DOHH2 (cell line): ENCODE results near the gene CFAP251.
"Not testable (repeated sequence)": the region's sequence is repeated elsewhere in the genome, so short reads cannot be mapped to it uniquely, and the experiment has no call there.

ENCODE experiments used
- H3F3A ChIP-seq: fragments of 200-600 bp; sonication (generic), shearing (Covaris generic); 2 replicates; pipeline ENCODE4 v1.6.0; 2016; ENCODE audit warnings: antibody characterized with exemption, mild to moderate bottlenecking; ENCODE audit not compliant: control insufficient read depth, insufficient read depth
- H3K27ac ChIP-seq: fragments of 200-600 bp; sonication (generic); 2 replicates; pipeline ENCODE4 v1.5.1; 2014; ENCODE audit warnings: low read depth, mild to moderate bottlenecking, low read length, moderate library complexity
- H3K27me3 ChIP-seq: fragments of 200-600 bp; sonication (generic); 2 replicates; pipeline ENCODE4 v1.6.1; 2014; ENCODE audit warnings: mild to moderate bottlenecking, low read length, mixed read lengths; ENCODE audit not compliant: control insufficient read depth
- H3K36me3 ChIP-seq: fragments of 200-600 bp; sonication (generic); 2 replicates; pipeline ENCODE4 v1.6.1; 2014; ENCODE audit warnings: mild to moderate bottlenecking, low read length, moderate library complexity, mixed read lengths; ENCODE audit not compliant: control insufficient read depth
- H3K4me1 ChIP-seq: fragments of 200-600 bp; sonication (generic); 2 replicates; pipeline ENCODE4 v1.6.1; 2014; ENCODE audit warnings: mild to moderate bottlenecking, low read length, mixed read lengths; ENCODE audit not compliant: control insufficient read depth
- H3K4me2 ChIP-seq: fragments of 200-600 bp; sonication (generic); 2 replicates; pipeline ENCODE4 v1.6.0; 2014; ENCODE audit warnings: mild to moderate bottlenecking, low read length, moderate library complexity
- H3K4me3 ChIP-seq: fragments of 200-600 bp; sonication (generic); 2 replicates; pipeline ENCODE4 v1.5.1; 2014; ENCODE audit warnings: mild to moderate bottlenecking, low read length, mixed read lengths
- H3K79me2 ChIP-seq: fragments of 200-600 bp; sonication (generic); 2 replicates; pipeline ENCODE4 v1.6.1; 2014; ENCODE audit warnings: mild to moderate bottlenecking, low read length, mixed read lengths; ENCODE audit not compliant: control insufficient read depth
- H3K9me2 ChIP-seq: fragments of 200-600 bp; sonication (generic); replicated peaks from 2 replicates; pipeline ENCODE4 v1.6.1; 2014; ENCODE audit warnings: mild to moderate bottlenecking, low read length, mixed read lengths; ENCODE audit not compliant: control insufficient read depth
- H3K9me3 ChIP-seq: fragments of 200-600 bp; sonication (generic); 2 replicates; pipeline ENCODE4 v1.6.1; 2014; ENCODE audit warnings: antibody characterized with exemption, low read length, mixed read lengths; ENCODE audit not compliant: control insufficient read depth, insufficient read depth
- H4K20me1 ChIP-seq: fragments of 200-600 bp; sonication (generic); 2 replicates; pipeline ENCODE4 v1.6.0; 2014; ENCODE audit warnings: low read depth, mild to moderate bottlenecking, antibody characterized with exemption, low read length, moderate library complexity; ENCODE audit not compliant: control insufficient read depth, insufficient read depth
- CTCF ChIP-seq: fragments of 200-600 bp; sonication (generic); IDR thresholded peaks from one replicate; pipeline ENCODE4 v1.5.1; 2014; ENCODE audit warnings: antibody characterized with exemption, mild to moderate bottlenecking, low read depth, low read length; ENCODE audit not compliant: poor library complexity, severe bottlenecking
- EZH2phosphoT487 ChIP-seq: fragments of 200-600 bp; sonication (generic); IDR thresholded peaks from 2 replicates; pipeline ENCODE4 v1.6.1; 2017; ENCODE audit warnings: borderline replicate concordance, mild to moderate bottlenecking, antibody characterized with exemption, low read length, moderate library complexity, mixed read lengths

CFAP251 gene

GRCh38 chr12:121875582-121875981, 42.8 kb upstream of the CFAP251 start:
- Histone ChIP-seq H3K27me3 (no peaks in the 10 kb centered on the region), H3K9me3 (no peaks in the 10 kb centered on the region), H3K4me1 (no peaks in the 10 kb centered on the region), H3K4me2 (no peak overlapping the region), H3K27ac (no peak overlapping the region), H3K4me3 (no peak overlapping the region), H3K79me2 (no peaks in the 10 kb centered on the region), H3K9me2 (no peaks in the 10 kb centered on the region), H4K20me1 (no peaks in the 10 kb centered on the region), H3F3A (no peaks in the 10 kb centered on the region), H3K36me3 (no peaks in the 10 kb centered on the region)
- no peak for TF ChIP-seq EZH2phosphoT487
- no peak for TF ChIP-seq CTCF

GRCh38 chr12:121876080-121876447, 42.3 kb upstream of the CFAP251 start:
- not testable (repeated sequence) for H3K4me2 ChIP-seq, H3K27me3 ChIP-seq, H3K4me3 ChIP-seq, H3K9me3 ChIP-seq, H4K20me1 ChIP-seq, H3K79me2 ChIP-seq, H3F3A ChIP-seq, H3K36me3 ChIP-seq, H3K27ac ChIP-seq, H3K9me2 ChIP-seq, H3K4me1 ChIP-seq

GRCh38 chr12:121883315-121883660, 35.1 kb upstream of the CFAP251 start:
- no peak overlapping the region for H3K4me2 ChIP-seq
- H3K79me2 ChIP-seq, result no peaks in the 10 kb centered on the region
- peaks cover 7% of the 10 kb centered on the region for H3K4me1 ChIP-seq
- H3K27ac ChIP-seq, result no peak overlapping the region
- H3K27me3 ChIP-seq, result no peaks in the 10 kb centered on the region
- TF ChIP-seq EZH2phosphoT487 (no peak), CTCF (no peak)
- no peaks in the 10 kb centered on the region for H3K9me3 ChIP-seq
- no peaks in the 10 kb centered on the region for H4K20me1 ChIP-seq
- H3F3A ChIP-seq, result peaks cover 3% of the 10 kb centered on the region; the same call in 1 of the 2 replicates
- H3K4me3 ChIP-seq, result no peak overlapping the region
- no peaks in the 10 kb centered on the region for H3K36me3 ChIP-seq
- no peaks in the 10 kb centered on the region for H3K9me2 ChIP-seq

- H3K4me3 ChIP-seq, H3K27ac ChIP-seq, H3F3A ChIP-seq, H3K4me2 ChIP-seq, H4K20me1 ChIP-seq, H3K9me2 ChIP-seq, H3K36me3 ChIP-seq, H3K27me3 ChIP-seq, H3K9me3 ChIP-seq: not testable (repeated sequence)
- Histone ChIP-seq H3K79me2 (peaks cover 14% of the 10 kb centered on the region), H3K4me1 (peaks cover 16% of the 10 kb centered on the region)
These were observed 33.3 kb upstream of the CFAP251 start for GRCh38 chr12:121885129-121885528.
